ENCODE data around the gene COL11A2. TPM values are rescaled to one million over a fixed set of nuclear protein-coding genes. Genes with fewer than 3 reads are reported as not detected.

Gene COL11A2
- total and polyA plus RNA-seq, 2 donors (not counting 3 experiments of a cell fraction or from before 2014, with no cell fraction given) = 0.65 to 1.3 TPM

GRCh38 chr6:33204165-33204414, 11.8 kb upstream of the COL11A2 start:
- H3K27ac ChIP-seq (ENCODE audit: insufficient read depth, low read depth, low read length) = no peak overlapping the region
- H3K4me3 ChIP-seq (replicated peaks in 1 of 3; ENCODE audit: insufficient read depth in 1 of 3, low read depth in 1 of 3, low read length in 3 of 3) = no peak overlapping the region
- peaks cover 35% of the 10 kb centered on the region for H3K79me2 ChIP-seq (ENCODE audit: control insufficient read depth, insufficient read depth, low read length)
- no peak overlapping the region for H3K9ac ChIP-seq (replicated peaks; ENCODE audit: extremely low read depth, insufficient read depth, low read length)
- CTCF ChIA-PET = interaction anchor here (1.0 to 1.7 kb wide), 2 partner anchors 45 to 215 kb away, joined by 4 to 13 read pairs; no protein-coding TSS in a partner anchor
- POLR2A ChIA-PET = interaction anchor here (0.9 kb wide), 1 partner anchor 232 kb away, joined by 3 read pairs; no protein-coding TSS in a partner anchor
- no peaks in the 10 kb centered on the region for H3K27me3 ChIP-seq (ENCODE audit: control insufficient read depth in 2 of 2, insufficient read depth in 2 of 2, low read length in 2 of 2)
- intact Hi-C loops (cut with micrococcal nuclease) (loop anchor here (5.0 kb wide), 2 partner anchors 108 to 232 kb away; partner anchors contain the start of gene TAPBP), dilution Hi-C loops (cut with MboI; ENCODE audit: extremely low pct_ligation_motif_present, low sequenced_read_pairs) (no loop called here)
- H3K9me3 ChIP-seq (replicated peaks; ENCODE audit: control insufficient read depth, insufficient read depth, low read length) = no peaks in the 10 kb centered on the region
- TF ChIP-seq CTCF (IDR thresholded peaks at IDR 0.05; ENCODE audit: extremely low read depth in 1 of 2, insufficient read depth in 1 of 2, low read depth in 1 of 2, low read length in 2 of 2) (no peak), MYC (IDR thresholded peaks at IDR 0.05; ENCODE audit: low read depth, low read length) (no peak), FOS (IDR thresholded peaks at IDR 0.05; ENCODE audit: borderline replicate concordance, insufficient read depth, low read length) (no peak), JUN (IDR thresholded peaks at IDR 0.05; ENCODE audit: borderline replicate concordance, insufficient read depth, insufficient read length, low read depth) (no peak), POLR2A (IDR thresholded peaks at IDR 0.05; ENCODE audit: low read depth, low read length) (no peak), POLR2AphosphoS5 (IDR thresholded peaks at IDR 0.05; ENCODE audit: insufficient read depth, low read depth, low read length) (no peak), EZH2 (IDR thresholded peaks at IDR 0.05; ENCODE audit: borderline replicate concordance, low read depth, low read length, severe bottlenecking) (no peak), MAX (IDR thresholded peaks at IDR 0.05; ENCODE audit: insufficient read depth, insufficient read length) (no peak), GATA2 (IDR thresholded peaks at IDR 0.05; ENCODE audit: insufficient read depth, insufficient read length, low read depth, low read length) (no peak)
- H4K20me1 ChIP-seq (replicated peaks; ENCODE audit: control insufficient read depth, extremely low read depth, insufficient read depth, low read length) = no peaks in the 10 kb centered on the region
- peaks cover 12 to 15% of the 10 kb centered on the region in 2 experiments for H3K36me3 ChIP-seq (ENCODE audit: control insufficient read depth in 2 of 2, extremely low read depth in 1 of 2, insufficient read depth in 2 of 2, low read length in 2 of 2)
- no peaks in the 10 kb centered on the region for H3K9me1 ChIP-seq (replicated peaks; ENCODE audit: control insufficient read depth, extremely low read depth, insufficient read depth, low read length)
- peaks cover 38% of the 10 kb centered on the region for H3K4me1 ChIP-seq (ENCODE audit: control insufficient read depth, extremely low read depth, insufficient read depth, low read length)
- H3K4me2 ChIP-seq (ENCODE audit: insufficient read depth, low read length) = no peak overlapping the region
- FAIRE-seq = no peak
- no TSS peak for BruUV-seq (replicated peaks)
- DNase-seq (ENCODE audit: low read depth, low spot score) = no peak
- no peak overlapping the region for H2AFZ ChIP-seq (ENCODE audit: low read depth, low read length)

All from endothelial cell of umbilical vein (primary cell).